Ishikawa (cell line): Measurements from ENCODE around the gene SCYGR2.

Source experiments
- CEBPB ChIP-seq: IDR thresholded peaks from 2 replicates; pipeline ENCODE4 v1.6.1; 2012
- CREB1 ChIP-seq: IDR thresholded peaks from 2 replicates; pipeline ENCODE4 v1.6.1; 2012; ENCODE audit warnings: low read depth
- EGR1 ChIP-seq: IDR thresholded peaks from 2 replicates; pipeline ENCODE4 v1.6.1; 2012
- EP300 ChIP-seq: IDR thresholded peaks from 2 replicates; pipeline ENCODE4 v1.6.1; 2012; ENCODE audit warnings: borderline replicate concordance
- FOXM1 ChIP-seq: IDR thresholded peaks from 2 replicates; pipeline ENCODE4 v1.6.1; 2012; ENCODE audit warnings: low read depth, borderline replicate concordance
- NFIC ChIP-seq: IDR thresholded peaks from 2 replicates; pipeline ENCODE4 v1.6.1; 2012
- RAD21 ChIP-seq: IDR thresholded peaks from 2 replicates; pipeline ENCODE4 v1.6.1; 2012; ENCODE audit warnings: low read depth
- TAF1 ChIP-seq: IDR thresholded peaks from 2 replicates; pipeline ENCODE4 v1.6.1; 2012; ENCODE audit warnings: low read depth, mild to moderate bottlenecking
- TCF12 ChIP-seq: IDR thresholded peaks from 2 replicates; pipeline ENCODE4 v1.6.1; 2012; ENCODE audit warnings: low read depth
- TEAD4 ChIP-seq: IDR thresholded peaks from 2 replicates; pipeline ENCODE4 v1.6.1; 2012
- YY1 ChIP-seq: IDR thresholded peaks from 2 replicates; pipeline ENCODE4 v1.6.1; 2012; ENCODE audit warnings: low read depth
- ZBTB7A ChIP-seq: IDR thresholded peaks from 2 replicates; pipeline ENCODE4 v1.6.1; 2012; ENCODE audit warnings: low read depth
- TF ChIP-seq, protein P1 (sequence below): IDR thresholded peaks from 2 replicates; pipeline ENCODE4 v1.6.1; 2012
- TF ChIP-seq, protein P2 (sequence below): IDR thresholded peaks from 2 replicates; pipeline ENCODE4 v1.6.1; 2012; ENCODE audit warnings: low read depth, mild to moderate bottlenecking
- TF ChIP-seq, protein P3 (sequence below): IDR thresholded peaks from 2 replicates; pipeline ENCODE4 v1.6.1; 2012

The SCYGR2 gene

DNA sequence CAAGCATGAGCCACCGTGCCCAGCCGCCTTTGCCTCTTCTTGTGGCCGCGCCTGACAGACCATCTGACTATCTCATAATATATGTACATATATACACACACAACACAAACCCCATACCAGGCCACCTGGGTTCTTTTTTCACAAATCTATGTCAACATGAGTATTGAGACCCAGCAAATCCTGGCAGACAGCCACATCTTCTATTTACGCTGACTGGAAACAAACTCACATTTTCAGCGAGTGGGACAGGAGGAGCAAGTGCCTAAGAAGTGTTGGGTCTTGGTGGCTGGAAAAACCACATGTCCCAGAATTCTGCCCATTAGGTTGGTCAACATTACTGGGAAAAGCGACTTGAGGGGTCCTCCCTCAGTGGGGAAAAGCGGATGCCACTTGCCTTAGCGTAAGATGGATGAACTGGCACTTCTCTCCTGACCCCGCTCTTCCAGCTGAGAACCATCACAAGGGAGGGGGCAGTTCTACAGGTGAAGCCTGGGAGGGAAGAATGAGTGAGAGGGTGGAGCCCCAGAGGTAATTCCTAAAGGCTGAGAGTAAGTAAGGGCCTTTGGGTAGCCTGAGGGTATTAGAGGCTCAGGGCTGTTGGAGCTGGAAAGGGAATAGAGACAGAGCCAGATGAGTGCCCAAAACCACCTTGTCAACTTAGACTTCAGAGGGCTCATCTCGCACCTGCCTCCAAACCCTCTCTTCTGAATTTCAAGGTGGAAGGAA lies 14.0 kb downstream of the SCYGR2 start:
- TF ChIP-seq TEAD4 (no peak), YY1 (no peak), NFIC (no peak)
- TF ChIP-seq, protein P1, sequence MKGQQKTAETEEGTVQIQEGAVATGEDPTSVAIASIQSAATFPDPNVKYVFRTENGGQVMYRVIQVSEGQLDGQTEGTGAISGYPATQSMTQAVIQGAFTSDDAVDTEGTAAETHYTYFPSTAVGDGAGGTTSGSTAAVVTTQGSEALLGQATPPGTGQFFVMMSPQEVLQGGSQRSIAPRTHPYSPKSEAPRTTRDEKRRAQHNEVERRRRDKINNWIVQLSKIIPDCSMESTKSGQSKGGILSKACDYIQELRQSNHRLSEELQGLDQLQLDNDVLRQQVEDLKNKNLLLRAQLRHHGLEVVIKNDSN: no peak

DNA sequence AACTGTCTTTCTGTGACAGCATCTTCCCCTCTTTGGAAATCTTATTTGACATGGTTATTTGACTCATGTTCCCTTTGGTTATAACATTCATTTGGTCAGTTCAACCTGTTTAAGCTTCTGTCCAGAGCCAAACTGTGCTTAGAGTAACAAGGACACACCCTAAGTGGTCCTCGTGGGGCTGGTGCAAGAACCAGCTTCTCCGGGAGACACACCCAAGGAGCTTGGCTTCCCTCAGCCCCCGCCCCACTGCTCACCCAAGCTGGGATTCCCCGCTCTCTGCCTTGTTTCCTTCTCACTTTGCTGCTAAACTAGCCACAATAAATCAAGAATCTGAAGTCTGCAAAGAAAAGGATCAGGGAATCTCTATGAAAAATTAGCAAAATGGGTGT lies 14.6 kb downstream of the SCYGR2 start:
- no peak for TF ChIP-seq YY1
- no peak for TF ChIP-seq TCF12
- TF ChIP-seq, protein P1: no peak
- TF ChIP-seq, protein P2, sequence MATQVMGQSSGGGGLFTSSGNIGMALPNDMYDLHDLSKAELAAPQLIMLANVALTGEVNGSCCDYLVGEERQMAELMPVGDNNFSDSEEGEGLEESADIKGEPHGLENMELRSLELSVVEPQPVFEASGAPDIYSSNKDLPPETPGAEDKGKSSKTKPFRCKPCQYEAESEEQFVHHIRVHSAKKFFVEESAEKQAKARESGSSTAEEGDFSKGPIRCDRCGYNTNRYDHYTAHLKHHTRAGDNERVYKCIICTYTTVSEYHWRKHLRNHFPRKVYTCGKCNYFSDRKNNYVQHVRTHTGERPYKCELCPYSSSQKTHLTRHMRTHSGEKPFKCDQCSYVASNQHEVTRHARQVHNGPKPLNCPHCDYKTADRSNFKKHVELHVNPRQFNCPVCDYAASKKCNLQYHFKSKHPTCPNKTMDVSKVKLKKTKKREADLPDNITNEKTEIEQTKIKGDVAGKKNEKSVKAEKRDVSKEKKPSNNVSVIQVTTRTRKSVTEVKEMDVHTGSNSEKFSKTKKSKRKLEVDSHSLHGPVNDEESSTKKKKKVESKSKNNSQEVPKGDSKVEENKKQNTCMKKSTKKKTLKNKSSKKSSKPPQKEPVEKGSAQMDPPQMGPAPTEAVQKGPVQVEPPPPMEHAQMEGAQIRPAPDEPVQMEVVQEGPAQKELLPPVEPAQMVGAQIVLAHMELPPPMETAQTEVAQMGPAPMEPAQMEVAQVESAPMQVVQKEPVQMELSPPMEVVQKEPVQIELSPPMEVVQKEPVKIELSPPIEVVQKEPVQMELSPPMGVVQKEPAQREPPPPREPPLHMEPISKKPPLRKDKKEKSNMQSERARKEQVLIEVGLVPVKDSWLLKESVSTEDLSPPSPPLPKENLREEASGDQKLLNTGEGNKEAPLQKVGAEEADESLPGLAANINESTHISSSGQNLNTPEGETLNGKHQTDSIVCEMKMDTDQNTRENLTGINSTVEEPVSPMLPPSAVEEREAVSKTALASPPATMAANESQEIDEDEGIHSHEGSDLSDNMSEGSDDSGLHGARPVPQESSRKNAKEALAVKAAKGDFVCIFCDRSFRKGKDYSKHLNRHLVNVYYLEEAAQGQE: no peak
- TF ChIP-seq, protein P3, sequence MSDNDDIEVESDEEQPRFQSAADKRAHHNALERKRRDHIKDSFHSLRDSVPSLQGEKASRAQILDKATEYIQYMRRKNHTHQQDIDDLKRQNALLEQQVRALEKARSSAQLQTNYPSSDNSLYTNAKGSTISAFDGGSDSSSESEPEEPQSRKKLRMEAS: no peak
- TF ChIP-seq RAD21: no peak
- TF ChIP-seq NFIC: no peak
- TF ChIP-seq EGR1: no peak
- TF ChIP-seq CEBPB: no peak
- no peak for TF ChIP-seq EP300
- TF ChIP-seq ZBTB7A: no peak

DNA sequence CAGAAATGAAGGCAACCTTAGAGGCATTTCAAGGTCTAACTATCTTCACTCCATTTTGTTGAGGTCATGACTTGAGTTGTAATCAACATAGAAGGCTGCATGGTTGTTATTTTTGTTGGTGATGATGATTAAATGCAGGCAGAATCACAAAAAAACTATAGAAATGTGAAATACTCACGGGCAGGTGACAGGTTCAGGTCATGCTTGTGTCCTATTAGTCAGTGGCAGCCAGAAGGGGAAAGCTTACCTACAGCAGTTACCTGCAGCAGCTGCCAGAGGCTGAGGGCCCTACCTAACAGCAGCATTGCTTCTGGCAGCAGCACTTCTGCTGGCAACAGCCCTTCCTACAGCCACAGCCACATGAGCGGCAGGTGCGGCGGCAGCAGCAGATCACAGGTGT lies 15.6 kb downstream of the SCYGR2 start:
- TF ChIP-seq, protein P1: no peak
- TF ChIP-seq YY1 (no peak), TCF12 (no peak), CREB1 (no peak), FOXM1 (no peak), EP300 (no peak), RAD21 (no peak), TEAD4 (no peak), TAF1 (no peak), NFIC (no peak), CEBPB (no peak), ZBTB7A (no peak), EGR1 (no peak)
- TF ChIP-seq, protein P3: no peak
- TF ChIP-seq, protein P2: no peak

DNA sequence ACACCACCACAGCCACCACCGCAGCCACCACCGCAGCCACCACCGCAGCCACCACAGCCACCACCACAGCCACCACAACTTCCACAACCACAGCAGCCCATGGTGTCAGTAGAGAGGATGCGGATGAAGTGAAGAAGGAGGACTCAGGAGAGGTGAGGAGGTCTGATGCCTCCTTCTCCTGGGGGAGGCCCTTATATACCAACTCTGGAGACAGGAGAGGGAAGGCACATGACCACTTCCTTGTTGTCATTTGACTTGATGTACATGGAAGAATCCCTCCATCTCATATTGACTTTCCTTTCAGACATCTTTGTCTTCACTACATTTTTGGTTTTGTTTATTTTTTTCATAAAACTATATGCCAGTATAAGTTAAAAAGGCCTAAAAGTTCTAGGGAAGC lies 16.0 kb downstream of the SCYGR2 start, which contains the start of gene SCYGR3:
Gene SCYGR3 (minus strand): TSS at position 101 of the 400 bp plus-strand sequence. CDS start 0 bp downstream, at position 101.
- no peak for TF ChIP-seq EGR1
- TF ChIP-seq EP300: no peak
- no peak for TF ChIP-seq TEAD4
- TF ChIP-seq TAF1: no peak
- TF ChIP-seq CREB1: no peak
- TF ChIP-seq, protein P3: no peak
- TF ChIP-seq NFIC: no peak
- TF ChIP-seq RAD21: no peak
- TF ChIP-seq FOXM1: no peak
- TF ChIP-seq CEBPB: no peak
- no peak for TF ChIP-seq ZBTB7A
- TF ChIP-seq, protein P2: no peak
- TF ChIP-seq, protein P1: no peak
